H9 (cell line): ENCODE results near the gene CLSTN3. TPM values are rescaled to one million over a fixed set of nuclear protein-coding genes. Genes with fewer than 3 reads are reported as not detected.

Source experiments
- DNase-seq: peaks from one replicate; pipeline ENCODE4 v3.0.0-alpha.2; 2017
- H2AFZ ChIP-seq: one replicate; pipeline ENCODE4 v1.6.1; 2013; ENCODE audit warnings: mild to moderate bottlenecking, low read length, control low read depth, moderate library complexity
- H2AK5ac ChIP-seq: 2 replicates; pipeline ENCODE4 v1.6.1; 2013; ENCODE audit warnings: low read length, control low read depth, mixed read lengths; ENCODE audit not compliant: insufficient read length
- H2BK120ac ChIP-seq: one replicate; pipeline ENCODE4 v1.6.1; 2013; ENCODE audit warnings: low read depth, mild to moderate bottlenecking, low read length, control low read depth, inconsistent platforms; ENCODE audit not compliant: poor library complexity, severe bottlenecking
- H2BK12ac ChIP-seq: 2 replicates; pipeline ENCODE4 v1.6.1; 2013; ENCODE audit warnings: low read length, control low read depth, mixed read lengths, low read depth; ENCODE audit not compliant: insufficient read length
- H2BK15ac ChIP-seq: 2 replicates; pipeline ENCODE4 v1.6.1; 2013; ENCODE audit warnings: low read depth, low read length, control low read depth
- H2BK20ac ChIP-seq: one replicate; pipeline ENCODE4 v1.6.1; 2013; ENCODE audit warnings: low read depth, mild to moderate bottlenecking, low read length, control low read depth, inconsistent platforms; ENCODE audit not compliant: poor library complexity, severe bottlenecking
- H2BK5ac ChIP-seq: 2 replicates; pipeline ENCODE4 v1.6.1; 2013; ENCODE audit warnings: low read length, control low read depth, mixed read lengths; ENCODE audit not compliant: insufficient read length
- H3K14ac ChIP-seq: 2 replicates; pipeline ENCODE4 v1.6.1; 2013; ENCODE audit warnings: low read length, control low read depth; ENCODE audit not compliant: insufficient read depth
- H3K18ac ChIP-seq: 2 replicates; pipeline ENCODE4 v1.6.1; 2013; ENCODE audit warnings: low read depth, mild to moderate bottlenecking, mixed read lengths, low read length, control low read depth; ENCODE audit not compliant: insufficient read length
- H3K23ac ChIP-seq: 2 replicates; pipeline ENCODE4 v1.6.1; 2013; ENCODE audit warnings: low read length, control low read depth, mixed read lengths, low read depth; ENCODE audit not compliant: insufficient read length
- H3K23me2 ChIP-seq: 2 replicates; pipeline ENCODE4 v1.6.1; 2013; ENCODE audit warnings: low read depth, mild to moderate bottlenecking, mixed read lengths, low read length, control low read depth; ENCODE audit not compliant: insufficient read length, poor library complexity, severe bottlenecking
- H3K27ac ChIP-seq: 2 replicates; pipeline ENCODE4 v1.5.1; 2013; ENCODE audit warnings: low read length, control low read depth, mixed read lengths, low read depth; ENCODE audit not compliant: insufficient read length
- H3K27me3 ChIP-seq: 2 replicates; pipeline ENCODE4 v1.6.1; 2013; ENCODE audit warnings: low read length, control low read depth, inconsistent platforms; ENCODE audit not compliant: insufficient read depth
- H3K4ac ChIP-seq: 2 replicates; pipeline ENCODE4 v1.6.1; 2013; ENCODE audit warnings: low read depth, mild to moderate bottlenecking, control low read depth, inconsistent platforms, low read length, moderate library complexity
- H3K4me1 ChIP-seq: 2 replicates; pipeline ENCODE4 v1.6.1; 2013; ENCODE audit warnings: low read length, control low read depth, inconsistent platforms; ENCODE audit not compliant: insufficient read depth
- H3K4me2 ChIP-seq: 2 replicates; pipeline ENCODE4 v1.6.1; 2013; ENCODE audit warnings: low read length, control low read depth, mixed read lengths; ENCODE audit not compliant: insufficient read length, insufficient read depth
- H3K56ac ChIP-seq: 2 replicates; pipeline ENCODE4 v1.6.1; 2013; ENCODE audit warnings: low read depth, mild to moderate bottlenecking, mixed read lengths, low read length, control low read depth; ENCODE audit not compliant: insufficient read length
- H3K79me1 ChIP-seq: 2 replicates; pipeline ENCODE4 v1.6.1; 2013; ENCODE audit warnings: low read depth, mild to moderate bottlenecking, moderate library complexity, low read length, control low read depth, inconsistent platforms; ENCODE audit not compliant: insufficient read depth, poor library complexity, severe bottlenecking
- H3K79me2 ChIP-seq: 2 replicates; pipeline ENCODE4 v1.6.1; 2013; ENCODE audit warnings: low read length, control low read depth, inconsistent platforms; ENCODE audit not compliant: insufficient read depth
- H3K9ac ChIP-seq: 2 replicates; pipeline ENCODE4 v1.6.1; 2013; ENCODE audit warnings: low read length, control low read depth, mixed read lengths; ENCODE audit not compliant: insufficient read length; ENCODE audit errors: extremely low read depth
- H3K9me3 ChIP-seq: one replicate; pipeline ENCODE4 v1.6.1; 2013; ENCODE audit warnings: low read depth, low read length, inconsistent platforms; ENCODE audit not compliant: control insufficient read depth
- H3T11ph ChIP-seq: one replicate; pipeline ENCODE4 v1.6.1; 2013; ENCODE audit warnings: mild to moderate bottlenecking, low read length, control low read depth, inconsistent platforms
- H4K20me1 ChIP-seq: one replicate; pipeline ENCODE4 v1.6.1; 2013; ENCODE audit not compliant: control insufficient read depth, insufficient read length, insufficient read depth
- H4K5ac ChIP-seq: 2 replicates; pipeline ENCODE4 v1.6.1; 2013; ENCODE audit warnings: low read depth, mild to moderate bottlenecking, mixed read lengths, low read length, control low read depth; ENCODE audit not compliant: insufficient read length
- H4K8ac ChIP-seq: replicated peaks from 2 replicates; pipeline ENCODE4 v1.6.1; 2013; ENCODE audit warnings: low read length, control low read depth, mixed read lengths, low read depth; ENCODE audit not compliant: insufficient read length
- H4K91ac ChIP-seq: 2 replicates; pipeline ENCODE4 v1.6.1; 2013; ENCODE audit warnings: low read depth, mild to moderate bottlenecking, moderate library complexity, mixed read lengths, low read length, control low read depth; ENCODE audit not compliant: insufficient read length
- H3K27ac Mint-ChIP-seq, 3 experiments: 2 replicates in 2 of 3; 3 replicates in 1 of 3; pipeline ENCODE4 v1.8.0; 2020 to 2021; ENCODE audit warnings: mixed read lengths in 3 of 3, mild to moderate bottlenecking in 1 of 3, moderate library complexity in 1 of 3
- H3K27me3 Mint-ChIP-seq: 2 replicates; pipeline ENCODE4 v1.8.0; 2021; ENCODE audit warnings: low read depth, mild to moderate bottlenecking, moderate library complexity, mixed read lengths
- H3K36me3 Mint-ChIP-seq, 3 experiments: 2 replicates in 2 of 3; 3 replicates in 1 of 3; pipeline ENCODE4 v1.8.0; 2020 to 2021; ENCODE audit warnings: low read depth in 3 of 3, mixed read lengths in 3 of 3; ENCODE audit not compliant: insufficient read depth in 1 of 3
- H3K4me1 Mint-ChIP-seq, 2 experiments: 2 replicates each; pipeline ENCODE4 v1.8.0; 2020; ENCODE audit warnings: mixed read lengths in 2 of 2
- H3K4me3 Mint-ChIP-seq, 2 experiments: 2 replicates in 1 of 2; 3 replicates in 1 of 2; pipeline ENCODE4 v1.8.0; 2020 to 2021; ENCODE audit warnings: mild to moderate bottlenecking in 2 of 2, mixed read lengths in 2 of 2, moderate library complexity in 1 of 2
- H3K9me3 Mint-ChIP-seq, 2 experiments: 2 replicates in 1 of 2; 3 replicates in 1 of 2; pipeline ENCODE4 v1.8.0; 2020; ENCODE audit warnings: mild to moderate bottlenecking in 2 of 2, mixed read lengths in 2 of 2, moderate library complexity in 1 of 2
- CTCF ChIP-seq: fragments of 200-600 bp; sonication (generic); conservative IDR thresholded peaks from 3 replicates; pipeline ENCODE4 v1.8.0; 2021; ENCODE audit warnings: antibody characterized with exemption, mild to moderate bottlenecking
- WGBS: extraction: QIAGEN DNeasy Blood & Tissue Kit; methylation state at CpG from one replicate; pipeline ENCODE4 v1.1.7; 2013; ENCODE audit warnings: missing lambda C conversion rate, low lambda C conversion rate, mixed read lengths; ENCODE audit not compliant: insufficient read length; ENCODE audit errors: extremely low coverage; 5-methylcytosine and 5-hydroxymethylcytosine counted together
- total RNA-seq: library from RNA; stranded (reverse); gene quantifications from 2 replicates; pipeline ENCODE4 v1.2.1, GENCODE V29; 2021

Gene CLSTN3
- total RNA-seq, 1 experiment from 2014 or later: 26.2 TPM

GRCh38 chr12:7129287-7129871 is 792 bp upstream of the CLSTN3 start:
- Mint-ChIP-seq H3K4me1 (peaks cover 30 to 44% of the 10 kb centered on the region in 2 experiments), H3K36me3 (peaks cover 1 to 9% (median 8%) of the 10 kb centered on the region in 3 experiments; a peak in 4 of 7 replicates)
- no CpG with 5 or more reads among the region's 19 CpGs for WGBS

More at GRCh38 chr12:7129287-7129871, 792 bp upstream of the CLSTN3 start:
- Histone ChIP-seq H2BK20ac (no peak overlapping the region), H3K56ac (no peak overlapping the region), H4K20me1 (peaks cover 2% of the 10 kb centered on the region), H4K91ac (no peak overlapping the region), H2BK120ac (no peak overlapping the region), H4K8ac (no peak overlapping the region), H3K27me3 (no peaks in the 10 kb centered on the region; the same call in 1 of the 2 replicates), H3K9me3 (no peaks in the 10 kb centered on the region), H3K27ac (no peak overlapping the region), H3K79me1 (no peaks in the 10 kb centered on the region), H3K18ac (peak overlapping the region; percentile 87), H3K9ac (no peak overlapping the region), H3K4me2 (peak overlapping the region; percentile 99), H4K5ac (no peak overlapping the region), H2BK5ac (no peak overlapping the region), H3K14ac (peak overlapping the region; percentile 87), H2AFZ (no peak overlapping the region), H2AK5ac (no peak overlapping the region), H3K4me1 (peaks cover 12% of the 10 kb centered on the region; the same call in 1 of the 2 replicates), H2BK15ac (no peak overlapping the region), H3K23ac (no peak overlapping the region), H3K23me2 (peaks cover 17% of the 10 kb centered on the region), H3K79me2 (no peaks in the 10 kb centered on the region), H3T11ph (no peak overlapping the region), H2BK12ac (no peak overlapping the region), H3K4ac (no peak overlapping the region)
- Mint-ChIP-seq H3K4me3 (peak overlapping the region; percentile 85 to 86), H3K27ac (peak overlapping the region in 1 of 3 experiments; percentile 98; a peak in 1 of 7 replicates), H3K9me3 (no peaks in the 10 kb centered on the region; a peak in 2 of 5 replicates), H3K27me3 (peaks cover 7% of the 10 kb centered on the region)
- DNase-seq: no peak
- TF ChIP-seq CTCF: no peak
